ENCODE measurements around the gene BIRC3. TPM values are rescaled to one million over a fixed set of nuclear protein-coding genes. Genes with fewer than 3 reads are reported as not detected.

The BIRC3 gene
- total RNA-seq, 6 experiments from 2014 or later, result 1.6 to 106 (median 15.2) TPM

DNA sequence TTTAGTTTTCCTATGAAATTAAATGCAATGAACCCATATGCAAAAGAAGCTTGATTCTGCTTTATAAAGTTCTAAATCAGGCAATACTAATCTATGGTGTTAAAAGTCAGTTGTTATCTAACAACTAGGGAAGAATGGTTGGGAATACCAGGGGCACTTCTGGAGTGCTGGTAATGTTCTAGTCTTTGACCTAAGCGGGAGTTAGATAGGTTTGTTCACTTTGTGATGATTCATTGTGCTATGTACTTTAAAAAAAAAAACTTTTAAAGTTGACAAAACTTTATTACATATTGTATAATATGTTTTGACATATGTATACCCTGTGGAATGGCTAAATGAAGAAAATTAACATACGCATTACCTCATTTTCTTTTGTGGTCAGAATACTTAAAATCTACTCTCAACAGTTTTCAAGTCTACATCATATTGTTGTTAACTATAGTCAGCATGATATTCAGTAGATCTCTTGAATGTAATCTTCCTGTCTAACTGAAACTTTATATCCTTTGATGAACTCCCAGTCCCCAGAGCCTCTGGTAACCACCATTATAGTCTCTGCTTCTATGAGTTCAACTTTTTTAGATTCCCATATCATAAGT is 69.0 kb downstream of the BIRC3 start:
- Histone ChIP-seq H3K9me3 (no peaks in the 10 kb centered on the region), H3K36me3 (peaks cover 0 to 27% (median 0%) of the 10 kb centered on the region in 4 donors), H3K27ac (no peak overlapping the region), H3K4me3 (no peak overlapping the region), H3K4me1 (no peaks in the 10 kb centered on the region), H3K27me3 (no peaks in the 10 kb centered on the region)
- WGBS (ENCODE audit: insufficient coverage, low coverage, low lambda C conversion rate, missing lambda C conversion rate), result 76% methylated on average over 2 of the region's 2 CpGs
- ATAC-seq, result no peak
- TF ChIP-seq, protein P1, sequence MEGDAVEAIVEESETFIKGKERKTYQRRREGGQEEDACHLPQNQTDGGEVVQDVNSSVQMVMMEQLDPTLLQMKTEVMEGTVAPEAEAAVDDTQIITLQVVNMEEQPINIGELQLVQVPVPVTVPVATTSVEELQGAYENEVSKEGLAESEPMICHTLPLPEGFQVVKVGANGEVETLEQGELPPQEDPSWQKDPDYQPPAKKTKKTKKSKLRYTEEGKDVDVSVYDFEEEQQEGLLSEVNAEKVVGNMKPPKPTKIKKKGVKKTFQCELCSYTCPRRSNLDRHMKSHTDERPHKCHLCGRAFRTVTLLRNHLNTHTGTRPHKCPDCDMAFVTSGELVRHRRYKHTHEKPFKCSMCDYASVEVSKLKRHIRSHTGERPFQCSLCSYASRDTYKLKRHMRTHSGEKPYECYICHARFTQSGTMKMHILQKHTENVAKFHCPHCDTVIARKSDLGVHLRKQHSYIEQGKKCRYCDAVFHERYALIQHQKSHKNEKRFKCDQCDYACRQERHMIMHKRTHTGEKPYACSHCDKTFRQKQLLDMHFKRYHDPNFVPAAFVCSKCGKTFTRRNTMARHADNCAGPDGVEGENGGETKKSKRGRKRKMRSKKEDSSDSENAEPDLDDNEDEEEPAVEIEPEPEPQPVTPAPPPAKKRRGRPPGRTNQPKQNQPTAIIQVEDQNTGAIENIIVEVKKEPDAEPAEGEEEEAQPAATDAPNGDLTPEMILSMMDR (IDR thresholded peaks at IDR 0.05), result no peak
- no peak for TF ChIP-seq POLR2A (IDR thresholded peaks at IDR 0.05)
- DNase-seq, result no peak
- intact Hi-C loops (cut with DNase I), result no loop called here

DNA sequence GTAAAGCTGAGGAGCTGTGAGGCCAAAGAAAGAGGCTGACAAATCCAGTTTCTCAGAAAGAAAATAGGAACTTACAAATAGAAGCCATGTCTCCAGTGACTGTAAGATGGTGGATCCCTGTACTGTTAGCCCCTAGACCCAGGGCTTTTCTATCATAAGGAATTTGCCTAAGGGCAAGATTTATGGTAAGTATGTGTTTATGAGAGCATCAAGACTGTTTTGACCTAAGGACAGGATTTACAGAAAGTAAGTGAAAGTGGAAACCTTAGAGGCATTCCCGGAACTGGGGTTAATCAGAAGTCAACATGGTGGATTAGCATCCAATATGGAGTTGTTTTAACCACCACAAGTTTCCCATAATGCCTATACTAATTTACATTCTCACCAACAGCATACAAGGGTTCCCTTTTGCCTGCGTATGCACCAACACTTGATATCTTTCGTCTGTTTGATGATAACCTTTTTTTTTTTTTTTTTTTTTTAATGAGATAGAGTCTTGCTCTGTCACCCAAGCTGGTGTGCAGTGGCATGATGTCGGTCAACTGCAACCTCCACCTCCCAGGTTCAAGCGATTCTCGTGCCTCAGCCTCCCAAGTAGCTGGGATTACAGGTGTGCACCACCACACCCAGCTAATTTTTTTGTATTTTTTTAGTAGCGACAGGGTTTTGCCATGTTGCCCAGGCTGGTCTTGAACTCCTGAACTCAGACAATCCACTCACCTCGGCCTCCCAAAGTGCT is 69.9 kb downstream of the BIRC3 start:
- H3K9me3 ChIP-seq, result no peaks in the 10 kb centered on the region
- WGBS (ENCODE audit: insufficient coverage, low coverage, low lambda C conversion rate, missing lambda C conversion rate), result 67% methylated on average over 6 of the region's 8 CpGs
- no peaks in the 10 kb centered on the region for H3K27me3 ChIP-seq
- TF ChIP-seq, protein P1 (IDR thresholded peaks at IDR 0.05), result no peak
- TF ChIP-seq POLR2A (IDR thresholded peaks at IDR 0.05), result no peak
- H3K4me1 ChIP-seq, result no peaks in the 10 kb centered on the region
- intact Hi-C loops (cut with DNase I), result no loop called here
- H3K4me3 ChIP-seq, result no peak overlapping the region
- DNase-seq, result no peak
- peaks cover 0 to 27% (median 0%) of the 10 kb centered on the region in 4 donors for H3K36me3 ChIP-seq
- no peak overlapping the region for H3K27ac ChIP-seq
- ATAC-seq, result no peak

Small RNAs within 50 kb of the gene (small RNA-seq; reads per million reads assigned to genes)
- gene AP000942.3 (0 reads per million in 2 experiments), gene AP000942.4 (0 reads per million in 2 experiments), gene RNU6-952P (0 reads per million in 2 experiments)

Other genes starting within 250 kb of the BIRC3 start
- 10 to 100 TPM; 17.9 to 60.5 (median 36.3) TPM for gene YAP1, start 207.0 kb upstream of the BIRC3 start, total RNA-seq
- gene BIRC2, start 29.7 kb downstream of the BIRC3 start, total RNA-seq, result 10 to 100 TPM; 20.2 to 26.6 (median 25.3) TPM
- 100 to 1,000 TPM; 173 to 557 (median 229) TPM for gene TMEM123, start 135.3 kb downstream of the BIRC3 start, total RNA-seq
- 1 to 10 TPM in 3 of 6 experiments, under 1 TPM in 3; 0.37 to 2.9 (median 1.1) TPM for gene MMP7, start 213.3 kb downstream of the BIRC3 start, total RNA-seq

All from right lobe of liver (tissue), 6 donors.